Activated B cell treated with CpG ODN at 0.5 μM for 24 hours (primary cell): ENCODE results near the gene LPGAT1. TPM values are rescaled to one million over a fixed set of nuclear protein-coding genes. Genes with fewer than 3 reads are reported as not detected.

Experiments
- ATAC-seq: fragments of 200-7000 bp; cut with Tn5 transposase; one replicate; pipeline ENCODE4 v1.10.0; 2021; ENCODE audit warnings: low read depth, mild to moderate bottlenecking, moderate library complexity
- CTCF ChIA-PET: fragments of 350-600 bp; sonication (Branson Sonifier 250); formaldehyde crosslinking; loops from one replicate; lab custom pipeline; 2021; ENCODE audit warnings: antibody characterized with exemption; lab: Charles Lee
- POLR2A ChIA-PET: fragments of 350-600 bp; sonication (Branson Sonifier 250); formaldehyde crosslinking; loops from one replicate; lab custom pipeline; 2021; ENCODE audit warnings: antibody characterized with exemption; lab: Charles Lee
- DNase-seq: peaks from one replicate; pipeline ENCODE4 v3.0.0; 2022
- H3K27ac Mint-ChIP-seq: one replicate; pipeline ENCODE4 v1.8.0; 2020; ENCODE audit warnings: mixed read lengths
- H3K27me3 Mint-ChIP-seq: one replicate; pipeline ENCODE4 v1.8.0; 2021; ENCODE audit warnings: mixed read lengths
- H3K36me3 Mint-ChIP-seq: one replicate; pipeline ENCODE4 v1.8.0; 2021; ENCODE audit warnings: low read depth, mixed read lengths
- H3K4me1 Mint-ChIP-seq: one replicate; pipeline ENCODE4 v1.8.0; 2021; ENCODE audit warnings: mixed read lengths
- H3K4me3 Mint-ChIP-seq: one replicate; pipeline ENCODE4 v1.8.0; 2020; ENCODE audit warnings: mild to moderate bottlenecking, mixed read lengths
- H3K9me3 Mint-ChIP-seq: one replicate; pipeline ENCODE4 v1.8.0; 2020; ENCODE audit warnings: mixed read lengths
- CTCF ChIP-seq: fragments of 200-600 bp; IDR thresholded peaks from one replicate; pipeline ENCODE4 v1.8.0; 2022; ENCODE audit warnings: antibody characterized with exemption, mild to moderate bottlenecking
- intact Hi-C: fragments of 100-400 bp; cut with micrococcal nuclease; formaldehyde crosslinking; loops from one replicate; pipeline ENCODE4 v1.15.1; 2024
- total RNA-seq: library from RNA; stranded (reverse); gene quantifications from 2 replicates; pipeline ENCODE4 v1.2.3, GENCODE V29; 2022

LPGAT1 gene
- total RNA-seq, 1 donor from 2014 or later = 43.6 TPM

GRCh38 chr1:211762206-211762605 is 68.4 kb downstream of the LPGAT1 start:
- Mint-ChIP-seq H3K36me3 (peaks cover 60% of the 10 kb centered on the region), H3K27me3 (no peaks in the 10 kb centered on the region), H3K4me3 (no peak overlapping the region), H3K27ac (no peak overlapping the region), H3K9me3 (no peaks in the 10 kb centered on the region), H3K4me1 (no peaks in the 10 kb centered on the region)
- intact Hi-C loops = no loop called here
- ATAC-seq (no peak), DNase-seq (no peak)
- no peak for TF ChIP-seq CTCF
- ChIA-PET POLR2A (no interaction called here), CTCF (no interaction called here)

GRCh38 chr1:211761400-211761799 is 69.2 kb downstream of the LPGAT1 start:
- no peaks in the 10 kb centered on the region for H3K27me3 Mint-ChIP-seq
- ChIA-PET CTCF (no interaction called here), POLR2A (no interaction called here)
- no peak overlapping the region for H3K27ac Mint-ChIP-seq
- no peak for DNase-seq
- H3K9me3 Mint-ChIP-seq = no peaks in the 10 kb centered on the region
- intact Hi-C loops = no loop called here
- no peak for TF ChIP-seq CTCF
- no peak for ATAC-seq
- H3K36me3 Mint-ChIP-seq = peaks cover 54% of the 10 kb centered on the region
- H3K4me1 Mint-ChIP-seq = no peaks in the 10 kb centered on the region
- H3K4me3 Mint-ChIP-seq = no peak overlapping the region

GRCh38 chr1:211756471-211757020 is 74.0 kb downstream of the LPGAT1 start:
- Mint-ChIP-seq H3K4me1 (no peaks in the 10 kb centered on the region), H3K4me3 (no peak overlapping the region), H3K27ac (no peak overlapping the region), H3K9me3 (no peaks in the 10 kb centered on the region), H3K27me3 (no peaks in the 10 kb centered on the region), H3K36me3 (peaks cover 30% of the 10 kb centered on the region)
- ChIA-PET CTCF (no interaction called here), POLR2A (no interaction called here)
- intact Hi-C loops = no loop called here
- DNase-seq (no peak), ATAC-seq (no peak)
- no peak for TF ChIP-seq CTCF

GRCh38 chr1:211753649-211754251 is 76.8 kb downstream of the LPGAT1 start:
- Mint-ChIP-seq H3K4me3 (no peak overlapping the region), H3K27me3 (no peaks in the 10 kb centered on the region), H3K36me3 (peaks cover 45% of the 10 kb centered on the region), H3K9me3 (no peaks in the 10 kb centered on the region), H3K27ac (no peak overlapping the region), H3K4me1 (no peaks in the 10 kb centered on the region)
- no peak for TF ChIP-seq CTCF
- DNase-seq (no peak), ATAC-seq (no peak)
- ChIA-PET CTCF (no interaction called here), POLR2A (no interaction called here)
- intact Hi-C loops = no loop called here

GRCh38 chr1:211752951-211753486 is 77.5 kb downstream of the LPGAT1 start:
- Mint-ChIP-seq H3K27ac (no peak overlapping the region), H3K36me3 (peaks cover 43% of the 10 kb centered on the region), H3K27me3 (no peaks in the 10 kb centered on the region), H3K4me1 (no peaks in the 10 kb centered on the region), H3K4me3 (no peak overlapping the region), H3K9me3 (no peaks in the 10 kb centered on the region)
- ATAC-seq = no peak
- TF ChIP-seq CTCF = no peak
- no peak for DNase-seq
- ChIA-PET CTCF (no interaction called here), POLR2A (no interaction called here)
- intact Hi-C loops = no loop called here
